Measurements from ENCODE around the gene ANTXR2.
"Not testable (repeated sequence)": the region's sequence is repeated elsewhere in the genome, so short reads cannot be mapped to it uniquely, and the experiment has no call there.

Gene ANTXR2

GRCh38 chr4:80072744-80073472 lies at the start of gene ANTXR2:
Gene ANTXR2, minus strand, starts transcription at chr4:80073229. Its CDS starts 669 bp downstream, at chr4:80072560.
- Histone ChIP-seq H3K36me3 (ENCODE audit: control insufficient read depth in 1 of 2, insufficient read depth in 2 of 2, low read length in 2 of 2) (peaks cover 0 to 10% of the 10 kb centered on the region in 2 donors), H3K4me1 (ENCODE audit: control insufficient read depth in 1 of 2, insufficient read depth in 2 of 2, low read length in 2 of 2) (peaks cover 33 to 37% of the 10 kb centered on the region in 2 donors), H3K9me3 (ENCODE audit: control insufficient read depth in 1 of 2, low read length in 2 of 2) (no peaks in the 10 kb centered on the region), H3K27me3 (ENCODE audit: control insufficient read depth in 1 of 2, insufficient read depth in 2 of 2, low read length in 2 of 2) (no peaks in the 10 kb centered on the region), H3K4me3 (ENCODE audit: low read depth in 1 of 2, low read length in 2 of 2) (peak within 1 kb of the TSS; percentile 82 to 93), H3K27ac (ENCODE audit: low read depth, low read length) (peak within 1 kb of the TSS; percentile 91), H3K9ac (ENCODE audit: low read depth in 1 of 2, low read length in 2 of 2) (peak within 1 kb of the TSS; percentile 62 to 89)

- not testable (repeated sequence) for H3K27me3 ChIP-seq (ENCODE audit: control insufficient read depth in 1 of 2, insufficient read depth in 2 of 2, low read length in 2 of 2); H3K4me1 ChIP-seq (ENCODE audit: control insufficient read depth in 1 of 2, insufficient read depth in 2 of 2, low read length in 2 of 2); H3K9ac ChIP-seq (ENCODE audit: low read depth in 1 of 2, low read length in 2 of 2); H3K4me3 ChIP-seq (ENCODE audit: low read depth in 1 of 2, low read length in 2 of 2); H3K36me3 ChIP-seq (ENCODE audit: control insufficient read depth in 1 of 2, insufficient read depth in 2 of 2, low read length in 2 of 2); H3K27ac ChIP-seq (ENCODE audit: low read depth, low read length); H3K9me3 ChIP-seq (ENCODE audit: control insufficient read depth in 1 of 2, low read length in 2 of 2)
Observed at GRCh38 chr4:80121815-80122214, 48.8 kb upstream of the ANTXR2 start.

- H3K9ac ChIP-seq (ENCODE audit: low read depth in 1 of 2, low read length in 2 of 2); H3K9me3 ChIP-seq (ENCODE audit: control insufficient read depth in 1 of 2, low read length in 2 of 2); H3K4me1 ChIP-seq (ENCODE audit: control insufficient read depth in 1 of 2, insufficient read depth in 2 of 2, low read length in 2 of 2); H3K4me3 ChIP-seq (ENCODE audit: low read depth in 1 of 2, low read length in 2 of 2); H3K27ac ChIP-seq (ENCODE audit: low read depth, low read length); H3K27me3 ChIP-seq (ENCODE audit: control insufficient read depth in 1 of 2, insufficient read depth in 2 of 2, low read length in 2 of 2); H3K36me3 ChIP-seq (ENCODE audit: control insufficient read depth in 1 of 2, insufficient read depth in 2 of 2, low read length in 2 of 2): not testable (repeated sequence)
Observed at GRCh38 chr4:80119620-80120019, 46.6 kb upstream of the ANTXR2 start.

GRCh38 chr4:80116516-80116915 lies 43.5 kb upstream of the ANTXR2 start:
- no peaks in the 10 kb centered on the region for H3K9me3 ChIP-seq (ENCODE audit: control insufficient read depth in 1 of 2, low read length in 2 of 2)
- no peak overlapping the region for H3K4me3 ChIP-seq (ENCODE audit: low read depth in 1 of 2, low read length in 2 of 2)

GRCh38 chr4:80115368-80116181 lies 42.5 kb upstream of the ANTXR2 start:
- no peak overlapping the region for H3K4me3 ChIP-seq (ENCODE audit: low read depth in 1 of 2, low read length in 2 of 2)
- H3K9ac ChIP-seq (ENCODE audit: low read depth in 1 of 2, low read length in 2 of 2), result no peak overlapping the region
- H3K9me3 ChIP-seq (ENCODE audit: control insufficient read depth in 1 of 2, low read length in 2 of 2), result no peaks in the 10 kb centered on the region
- no peaks in the 10 kb centered on the region for H3K4me1 ChIP-seq (ENCODE audit: control insufficient read depth in 1 of 2, insufficient read depth in 2 of 2, low read length in 2 of 2)
- no peaks in the 10 kb centered on the region for H3K27me3 ChIP-seq (ENCODE audit: control insufficient read depth in 1 of 2, insufficient read depth in 2 of 2, low read length in 2 of 2)
- H3K27ac ChIP-seq (ENCODE audit: low read depth, low read length), result no peak overlapping the region
- no peaks in the 10 kb centered on the region for H3K36me3 ChIP-seq (ENCODE audit: control insufficient read depth in 1 of 2, insufficient read depth in 2 of 2, low read length in 2 of 2)

More at GRCh38 chr4:80116516-80116915, 43.5 kb upstream of the ANTXR2 start:
- no peak overlapping the region for H3K27ac ChIP-seq (ENCODE audit: low read depth, low read length)
- H3K4me1 ChIP-seq (ENCODE audit: control insufficient read depth in 1 of 2, insufficient read depth in 2 of 2, low read length in 2 of 2), result no peaks in the 10 kb centered on the region
- no peaks in the 10 kb centered on the region for H3K36me3 ChIP-seq (ENCODE audit: control insufficient read depth in 1 of 2, insufficient read depth in 2 of 2, low read length in 2 of 2)
- no peaks in the 10 kb centered on the region for H3K27me3 ChIP-seq (ENCODE audit: control insufficient read depth in 1 of 2, insufficient read depth in 2 of 2, low read length in 2 of 2)
- no peak overlapping the region for H3K9ac ChIP-seq (ENCODE audit: low read depth in 1 of 2, low read length in 2 of 2)

GRCh38 chr4:80114732-80115265 lies 41.8 kb upstream of the ANTXR2 start:
- Histone ChIP-seq H3K9ac (ENCODE audit: low read depth in 1 of 2, low read length in 2 of 2) (no peak overlapping the region), H3K4me3 (ENCODE audit: low read depth in 1 of 2, low read length in 2 of 2) (no peak overlapping the region), H3K27me3 (ENCODE audit: control insufficient read depth in 1 of 2, insufficient read depth in 2 of 2, low read length in 2 of 2) (no peaks in the 10 kb centered on the region), H3K4me1 (ENCODE audit: control insufficient read depth in 1 of 2, insufficient read depth in 2 of 2, low read length in 2 of 2) (no peaks in the 10 kb centered on the region), H3K36me3 (ENCODE audit: control insufficient read depth in 1 of 2, insufficient read depth in 2 of 2, low read length in 2 of 2) (no peaks in the 10 kb centered on the region), H3K9me3 (ENCODE audit: control insufficient read depth in 1 of 2, low read length in 2 of 2) (no peaks in the 10 kb centered on the region), H3K27ac (ENCODE audit: low read depth, low read length) (no peak overlapping the region)

GRCh38 chr4:80113615-80114014 lies 40.6 kb upstream of the ANTXR2 start:
- Histone ChIP-seq H3K9ac (ENCODE audit: low read depth in 1 of 2, low read length in 2 of 2) (no peak overlapping the region), H3K9me3 (ENCODE audit: control insufficient read depth in 1 of 2, low read length in 2 of 2) (no peaks in the 10 kb centered on the region), H3K27me3 (ENCODE audit: control insufficient read depth in 1 of 2, insufficient read depth in 2 of 2, low read length in 2 of 2) (no peaks in the 10 kb centered on the region), H3K4me3 (ENCODE audit: low read depth in 1 of 2, low read length in 2 of 2) (no peak overlapping the region), H3K36me3 (ENCODE audit: control insufficient read depth in 1 of 2, insufficient read depth in 2 of 2, low read length in 2 of 2) (no peaks in the 10 kb centered on the region), H3K27ac (ENCODE audit: low read depth, low read length) (no peak overlapping the region), H3K4me1 (ENCODE audit: control insufficient read depth in 1 of 2, insufficient read depth in 2 of 2, low read length in 2 of 2) (no peaks in the 10 kb centered on the region)

- H3K9ac ChIP-seq (ENCODE audit: low read depth in 1 of 2, low read length in 2 of 2), result no peak overlapping the region
- peaks cover 0 to 4% of the 10 kb centered on the region in 2 donors for H3K9me3 ChIP-seq (ENCODE audit: control insufficient read depth in 1 of 2, low read length in 2 of 2)
Observed at GRCh38 chr4:80112236-80112635, 39.2 kb upstream of the ANTXR2 start.

GRCh38 chr4:80111276-80111675 lies 38.2 kb upstream of the ANTXR2 start:
- Histone ChIP-seq H3K9me3 (ENCODE audit: control insufficient read depth in 1 of 2, low read length in 2 of 2) (peaks cover 0 to 7% of the 10 kb centered on the region in 2 donors), H3K4me3 (ENCODE audit: low read depth in 1 of 2, low read length in 2 of 2) (no peak overlapping the region), H3K36me3 (ENCODE audit: control insufficient read depth in 1 of 2, insufficient read depth in 2 of 2, low read length in 2 of 2) (no peaks in the 10 kb centered on the region), H3K9ac (ENCODE audit: low read depth in 1 of 2, low read length in 2 of 2) (no peak overlapping the region), H3K27ac (ENCODE audit: low read depth, low read length) (no peak overlapping the region), H3K4me1 (ENCODE audit: control insufficient read depth in 1 of 2, insufficient read depth in 2 of 2, low read length in 2 of 2) (no peaks in the 10 kb centered on the region), H3K27me3 (ENCODE audit: control insufficient read depth in 1 of 2, insufficient read depth in 2 of 2, low read length in 2 of 2) (no peaks in the 10 kb centered on the region)

More at GRCh38 chr4:80112236-80112635, 39.2 kb upstream of the ANTXR2 start:
- no peak overlapping the region for H3K27ac ChIP-seq (ENCODE audit: low read depth, low read length)
- no peaks in the 10 kb centered on the region for H3K27me3 ChIP-seq (ENCODE audit: control insufficient read depth in 1 of 2, insufficient read depth in 2 of 2, low read length in 2 of 2)
- no peaks in the 10 kb centered on the region for H3K36me3 ChIP-seq (ENCODE audit: control insufficient read depth in 1 of 2, insufficient read depth in 2 of 2, low read length in 2 of 2)
- no peaks in the 10 kb centered on the region for H3K4me1 ChIP-seq (ENCODE audit: control insufficient read depth in 1 of 2, insufficient read depth in 2 of 2, low read length in 2 of 2)
- no peak overlapping the region for H3K4me3 ChIP-seq (ENCODE audit: low read depth in 1 of 2, low read length in 2 of 2)

GRCh38 chr4:80107374-80107773 lies 34.3 kb upstream of the ANTXR2 start:
- no peaks in the 10 kb centered on the region for H3K36me3 ChIP-seq (ENCODE audit: control insufficient read depth in 1 of 2, insufficient read depth in 2 of 2, low read length in 2 of 2)
- H3K27me3 ChIP-seq (ENCODE audit: control insufficient read depth in 1 of 2, insufficient read depth in 2 of 2, low read length in 2 of 2), result no peaks in the 10 kb centered on the region
- H3K9ac ChIP-seq (ENCODE audit: low read depth in 1 of 2, low read length in 2 of 2), result no peak overlapping the region
- no peaks in the 10 kb centered on the region for H3K4me1 ChIP-seq (ENCODE audit: control insufficient read depth in 1 of 2, insufficient read depth in 2 of 2, low read length in 2 of 2)
- peaks cover 0 to 7% of the 10 kb centered on the region in 2 donors for H3K9me3 ChIP-seq (ENCODE audit: control insufficient read depth in 1 of 2, low read length in 2 of 2)
- no peak overlapping the region for H3K27ac ChIP-seq (ENCODE audit: low read depth, low read length)
- H3K4me3 ChIP-seq (ENCODE audit: low read depth in 1 of 2, low read length in 2 of 2), result no peak overlapping the region

Measured in duodenal mucosa (tissue), 2 donors.